ENCODE data around the gene PRRT1.
"Not testable (repeated sequence)": the region's sequence is repeated elsewhere in the genome, so short reads cannot be mapped to it uniquely, and the experiment has no call there.

Gene PRRT1

DNA sequence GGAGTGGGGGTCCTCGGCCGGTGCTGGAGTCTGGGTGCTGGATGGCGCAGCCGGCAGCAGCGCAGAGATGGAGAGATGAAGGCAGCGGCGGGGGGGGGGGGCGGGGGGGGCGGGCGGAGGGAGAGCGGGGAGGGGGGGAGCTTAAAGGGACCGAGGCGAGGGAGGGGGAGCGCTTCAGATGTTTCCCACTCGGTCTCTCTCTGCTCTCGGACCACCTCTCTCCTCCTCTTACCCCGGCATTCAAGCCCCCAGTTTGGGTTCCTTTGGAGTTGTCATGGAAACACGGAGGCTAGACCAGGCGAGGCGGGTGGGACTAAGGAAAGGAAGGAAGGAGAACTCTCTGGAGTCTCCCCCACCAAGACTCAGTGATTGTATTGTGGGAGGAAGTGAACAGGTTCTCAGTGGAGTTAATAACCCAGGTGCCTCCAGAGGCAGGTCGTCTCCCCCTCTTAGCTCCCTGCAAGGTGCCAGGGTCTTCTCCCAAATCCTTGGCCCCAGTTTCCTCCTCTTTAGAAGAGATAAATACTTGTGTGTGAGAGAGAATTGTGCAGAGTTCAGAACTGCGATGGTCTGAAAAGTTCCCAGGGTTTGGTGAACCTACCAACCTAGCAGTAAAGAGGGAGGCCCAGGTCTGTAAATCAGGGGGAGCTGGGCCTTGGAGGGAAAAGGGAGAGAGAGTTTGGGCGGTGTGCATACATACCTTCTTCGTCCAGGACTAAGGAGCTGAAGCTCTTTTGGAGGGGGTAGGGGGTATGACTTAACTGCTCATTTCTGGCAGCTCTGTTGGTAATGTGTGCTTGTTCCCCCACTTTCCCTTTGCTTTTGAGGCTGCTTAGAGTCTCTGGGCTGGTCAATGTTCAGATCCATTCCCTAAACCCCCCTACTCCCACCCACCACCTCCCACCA, at the start of gene PRRT1:
TSS of gene PRRT1 (minus strand) at position 77 of the 906 bp plus-strand sequence. CDS start 112 bp downstream, outside the sequence.
- intact Hi-C loops (cut with DNase I) = no loop called here
- DNase-seq = peak in 36 of 42 donors; percentile 22 to 78 (median 54)

- no peak for DNase-seq
- intact Hi-C loops (cut with DNase I) = no loop called here
These were observed 49.2 kb upstream of the PRRT1 start for GRCh38 chr6:32200711-32201475.

GRCh38 chr6:32198866-32199265, 47.1 kb upstream of the PRRT1 start:
- no peak for DNase-seq
- intact Hi-C loops (cut with DNase I) = loop anchor here (5.0 kb wide), 1 partner anchor 72 kb away; the partner anchor contains the start of gene ATF6B

DNA sequence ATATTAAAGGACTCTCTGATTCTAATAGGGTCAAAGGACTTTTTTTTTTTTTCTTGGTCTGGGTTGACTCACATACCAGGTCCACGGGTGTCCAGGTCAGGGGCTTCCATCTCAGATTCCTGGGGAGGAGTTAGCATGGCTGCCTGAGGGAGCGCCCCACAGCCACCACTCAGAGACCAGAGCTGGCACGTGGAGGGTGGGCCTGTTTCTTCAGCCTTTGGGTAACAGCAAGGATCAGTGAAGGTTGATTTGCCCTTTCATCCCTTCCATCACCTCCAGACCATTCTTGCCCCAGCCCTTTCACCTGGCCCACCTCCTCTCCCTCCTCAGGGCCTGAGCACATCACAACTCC, 46.6 kb upstream of the PRRT1 start:
- intact Hi-C loops (cut with DNase I) = loop anchor here (5.0 kb wide), 1 partner anchor 71 kb away; the partner anchor contains the start of gene ATF6B
- DNase-seq = no peak

DNA sequence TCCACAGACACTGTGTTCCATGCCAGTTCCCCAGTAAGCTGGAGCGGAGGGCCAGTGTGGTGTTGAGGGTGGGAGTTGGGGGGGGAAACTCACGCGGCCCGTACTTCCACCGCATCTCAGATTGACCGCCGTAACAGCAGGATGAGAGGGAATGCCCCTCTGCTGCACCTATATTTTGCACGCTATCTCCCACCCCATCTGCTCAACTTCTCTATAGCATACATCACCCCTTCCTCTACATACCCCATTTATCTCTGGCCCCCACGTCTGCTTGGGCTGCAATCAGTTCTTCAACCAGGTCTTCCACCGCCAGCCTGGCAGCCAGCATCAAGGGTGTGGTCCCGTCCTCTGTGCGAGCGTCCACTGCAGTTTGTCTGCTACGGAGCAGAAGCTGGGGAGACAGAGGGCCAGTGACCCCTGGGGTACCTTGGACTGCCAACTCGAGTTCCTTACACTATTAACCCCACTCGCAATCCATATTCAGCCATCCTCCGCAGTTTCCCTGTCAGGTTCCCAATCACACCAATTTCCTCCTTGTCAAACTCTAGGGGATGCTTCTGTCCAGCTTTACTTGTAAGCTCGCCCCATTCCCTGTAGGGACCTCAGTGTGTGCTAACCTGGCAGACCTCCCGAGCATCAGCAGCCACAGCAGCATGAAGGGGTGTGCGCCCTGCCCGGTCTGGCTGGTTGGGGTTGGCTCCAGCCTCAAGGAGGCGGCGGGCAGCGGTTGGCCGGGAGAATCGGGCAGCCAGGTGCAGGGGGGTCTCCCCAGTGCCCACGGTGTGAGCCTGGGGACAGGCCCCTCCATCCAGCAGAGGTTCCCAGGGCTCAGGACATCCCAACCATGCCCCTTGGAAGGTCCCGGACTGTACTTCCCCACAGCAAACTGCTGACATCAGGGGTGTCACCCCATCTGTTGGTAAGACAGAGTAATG, 45.2 kb upstream of the PRRT1 start:
- intact Hi-C loops (cut with DNase I) = loop anchor here (2.0 to 5.0 kb wide), 2 partner anchors 48 to 70 kb away; partner anchors contain the start of gene ATF6B
- peak in 22 of 42 donors; percentile 11 to 70 (median 44) for DNase-seq

- DNase-seq = peak; percentile 87 to 98 (median 94)
- intact Hi-C loops (cut with DNase I) = loop anchor here (2.0 to 5.0 kb wide), 2 partner anchors 49 to 69 kb away; partner anchors contain the start of gene ATF6B
These were observed 44.4 kb upstream of the PRRT1 start for GRCh38 chr6:32195902-32196681.

- peak; percentile 100 for DNase-seq
- intact Hi-C loops (cut with DNase I) = loop anchor here (5.0 kb wide), 1 partner anchor 68 kb away; the partner anchor contains the start of gene ATF6B
These were observed 43.8 kb upstream of the PRRT1 start for GRCh38 chr6:32195652-32195901.

- intact Hi-C loops (cut with DNase I) = loop anchor here (5.0 kb wide), 1 partner anchor 68 kb away; the partner anchor contains the start of gene ATF6B
These were observed 43.3 kb upstream of the PRRT1 start for GRCh38 chr6:32194825-32195651.

GRCh38 chr6:32194388-32194787, 42.6 kb upstream of the PRRT1 start:
- no peak for DNase-seq
- intact Hi-C loops (cut with DNase I) = no loop called here

More at GRCh38 chr6:32194825-32195651, 43.3 kb upstream of the PRRT1 start:
- peak in 21 of 42 donors; percentile 19 to 75 (median 52) for DNase-seq

DNA sequence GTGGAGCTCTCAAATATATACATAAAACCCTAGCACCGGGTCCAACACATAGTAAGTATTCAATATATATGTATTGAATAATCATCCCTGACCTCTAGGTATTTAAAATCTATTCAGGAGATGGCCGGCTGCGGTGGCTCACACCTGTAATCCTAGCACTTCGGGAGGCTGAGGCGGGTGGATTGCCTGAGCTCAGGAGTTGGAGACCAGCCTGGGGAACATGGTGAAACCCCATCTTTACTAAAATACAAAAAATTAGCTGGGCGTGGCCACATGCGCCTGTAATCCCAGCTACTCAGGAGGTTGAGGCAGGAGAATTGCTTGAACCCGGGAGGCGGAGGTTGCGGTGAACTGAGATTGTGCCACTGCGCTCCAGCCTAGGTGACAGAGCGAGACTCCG, 41.4 kb upstream of the PRRT1 start:
- intact Hi-C loops (cut with DNase I); DNase-seq: not testable (repeated sequence)

DNA sequence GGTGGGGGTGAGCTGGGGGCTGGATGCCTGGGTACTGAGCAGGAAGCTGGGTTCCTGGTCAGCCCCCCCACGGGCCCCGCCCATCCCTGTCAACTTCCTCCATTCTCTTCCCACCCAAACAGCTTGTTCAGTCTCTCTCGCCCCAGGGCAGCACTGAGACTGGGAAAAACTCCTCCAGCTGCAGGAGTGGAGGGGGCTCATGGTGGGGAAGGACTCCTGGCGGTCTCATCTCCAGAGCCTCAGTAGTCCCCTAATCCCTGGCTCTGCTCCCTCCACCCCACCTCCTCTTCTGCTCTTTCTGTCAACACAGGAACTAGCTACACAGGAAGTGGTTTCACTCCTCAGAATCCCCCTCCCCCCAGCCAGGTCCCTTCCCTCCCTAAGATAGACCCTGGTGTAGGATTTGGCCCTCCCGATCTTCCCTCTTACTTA, 40.9 kb upstream of the PRRT1 start, which contains the start of gene GPSM3:
TSS of gene GPSM3 (minus strand) at position 36 of the 432 bp plus-strand sequence. CDS start 130 bp downstream, outside the sequence.
- DNase-seq = peak in 9 of 42 donors; percentile 23 to 46 (median 37)
- intact Hi-C loops (cut with DNase I) = no loop called here

DNA sequence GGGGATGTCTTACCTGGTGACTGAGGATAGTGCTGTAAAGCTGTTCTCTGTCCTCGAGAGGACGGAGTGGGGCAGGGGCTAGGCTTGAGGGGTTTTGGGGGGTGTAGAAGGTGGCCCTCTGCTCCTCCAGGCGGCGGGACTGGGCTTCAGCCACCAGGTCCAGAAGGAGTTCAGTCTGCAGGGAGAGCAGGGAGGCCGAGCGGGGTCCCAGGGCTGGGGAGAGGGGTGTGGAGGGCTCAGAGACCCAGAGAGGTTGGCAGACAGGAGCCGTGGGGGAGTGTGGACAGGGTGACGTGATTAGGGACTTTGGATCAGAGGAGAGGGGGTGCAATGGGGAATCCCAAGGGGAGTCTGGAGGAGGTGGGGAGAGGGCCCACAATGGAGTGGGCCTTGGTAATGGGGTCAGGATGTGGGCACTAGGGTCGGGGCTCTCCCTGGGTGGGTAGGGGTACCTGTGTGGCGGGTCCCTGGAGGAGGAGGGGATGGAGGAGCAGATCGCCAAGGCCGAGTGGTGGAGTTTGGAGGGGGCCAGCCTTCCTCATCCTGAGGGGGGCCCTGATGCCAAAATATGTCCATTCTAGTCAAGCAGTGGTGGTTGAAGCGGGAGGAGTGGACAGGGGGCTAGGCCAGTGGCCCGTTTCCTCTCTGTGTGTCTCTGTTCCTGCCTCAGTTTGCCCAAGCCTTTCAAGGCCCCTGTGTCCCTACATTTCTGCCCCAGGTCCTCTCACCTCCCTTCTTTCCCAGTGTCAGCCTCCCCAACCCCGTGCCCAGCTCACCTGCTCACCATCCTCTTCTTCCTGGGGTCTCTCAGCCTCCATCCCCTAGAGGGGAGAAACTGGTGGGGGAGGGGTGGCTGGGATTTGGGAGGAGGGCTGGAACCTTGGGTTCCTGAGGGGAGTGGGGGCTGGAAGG, 40.2 kb upstream of the PRRT1 start:
- intact Hi-C loops (cut with DNase I) = no loop called here

DNA sequence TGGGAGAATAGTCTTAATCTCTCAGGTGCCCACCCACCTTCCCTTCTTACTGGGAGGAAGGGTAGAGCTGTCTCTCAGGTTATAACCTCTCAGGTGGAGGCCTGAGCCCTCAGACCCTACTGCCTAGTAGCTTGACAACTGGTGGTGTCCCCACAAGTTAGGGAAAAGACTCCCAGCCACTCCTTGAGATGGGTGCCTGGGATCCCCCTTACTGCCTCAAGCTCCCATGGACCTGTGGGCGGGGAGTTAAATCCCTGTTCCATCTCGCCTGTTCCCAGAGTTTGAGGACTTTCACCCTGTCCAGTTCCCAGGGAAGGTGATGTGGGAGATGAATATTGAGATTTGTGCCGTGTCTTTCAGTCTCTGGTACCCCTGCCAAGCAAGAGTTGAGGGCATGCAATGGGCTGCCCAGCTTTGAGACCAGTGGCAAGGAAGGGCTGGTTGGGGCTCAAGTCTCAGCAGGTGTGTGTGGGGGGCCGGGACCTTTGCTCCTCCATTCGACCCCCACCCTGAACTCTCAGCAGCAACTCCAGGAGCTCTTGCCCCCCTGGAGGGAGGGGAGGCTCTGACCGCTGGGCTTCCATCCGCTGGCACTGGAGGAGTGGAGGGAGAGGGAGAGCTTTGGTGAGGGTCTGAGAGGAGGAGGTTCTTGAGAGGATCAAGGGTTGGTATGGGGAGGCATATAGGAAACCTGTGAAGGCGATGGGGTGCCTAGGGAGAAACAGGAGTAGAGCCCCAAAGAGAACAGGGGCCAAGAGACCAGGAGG, 39.4 kb upstream of the PRRT1 start:
- no peak for DNase-seq

More for the DNA sequence above, 40.2 kb upstream of the PRRT1 start:
- DNase-seq = no peak

DNA sequence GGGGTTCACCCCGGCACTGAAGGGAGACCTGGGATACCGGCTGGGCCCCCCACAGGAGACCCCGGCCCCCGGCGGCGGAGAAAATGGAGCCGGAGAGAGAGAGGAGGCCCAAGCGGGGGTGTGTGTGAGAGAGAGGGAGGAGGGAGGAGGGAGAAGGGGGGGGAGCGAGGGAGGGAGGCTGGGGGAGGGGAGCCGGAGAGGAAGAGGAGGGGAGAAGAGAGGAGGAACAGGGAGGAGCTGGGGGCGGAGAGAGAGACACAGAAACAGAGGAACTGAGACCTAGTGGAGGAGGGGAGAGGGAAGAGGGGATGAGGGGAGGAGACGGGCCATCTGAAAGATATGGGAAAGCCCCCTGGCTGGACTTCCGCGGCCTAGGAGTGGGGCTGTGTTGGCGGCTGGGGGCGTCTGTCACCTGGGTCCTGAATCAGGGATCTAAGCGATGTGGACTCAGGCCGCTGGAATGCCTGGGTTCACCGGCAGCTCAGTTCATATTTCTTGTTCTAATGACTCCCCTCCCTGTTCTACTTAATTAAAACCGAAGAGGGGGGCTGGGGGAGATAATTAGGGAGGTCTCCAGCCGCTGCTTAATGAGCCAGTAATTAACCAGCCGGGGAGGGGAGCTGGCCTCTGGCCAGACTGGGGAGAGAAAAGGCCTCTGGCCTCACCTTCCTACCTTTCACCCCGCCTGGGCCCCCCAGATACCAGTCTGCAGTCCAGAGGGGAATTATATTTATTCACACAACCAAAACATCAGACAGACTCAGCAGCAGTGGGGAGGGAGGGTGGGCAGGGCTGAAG, 38.5 kb upstream of the PRRT1 start, which contains the start of gene PBX2:
TSS of gene PBX2 (minus strand) at position 149 of the 798 bp plus-strand sequence. CDS start 287 bp downstream, outside the sequence.
- intact Hi-C loops (cut with DNase I) = no loop called here
- peak; percentile 73 to 98 (median 90) for DNase-seq

More for the DNA sequence above, 39.4 kb upstream of the PRRT1 start:
- intact Hi-C loops (cut with DNase I) = no loop called here
